Ovary (tissue), 3 donors: ENCODE data around the gene CHAD.

ENCODE experiments used
- EP300 ChIP-seq: sonication (generic); formaldehyde crosslinking; IDR thresholded peaks from one replicate; pipeline ENCODE4 v1.6.1; 2017; ENCODE audit warnings: antibody characterized with exemption
- POLR2A ChIP-seq: fragments of 450-650 bp; IDR thresholded peaks from one replicate; pipeline ENCODE4 v1.6.1; 2017; ENCODE audit warnings: antibody characterized with exemption, mild to moderate bottlenecking, moderate library complexity
- TF ChIP-seq, protein P1 (sequence below), 3 donors: fragments of 450-650 bp in 2 of 3; fragments of 200-600 bp in 1 of 3; IDR thresholded peaks; one replicate each; pipeline versions ENCODE4 v1.5.1 to v1.8.0; 2016 to 2022; ENCODE audit warnings: antibody characterized with exemption in 3 of 3, mild to moderate bottlenecking in 1 of 3
- donor health status: DM: no; HTN: no; CAD: no.

DNA sequence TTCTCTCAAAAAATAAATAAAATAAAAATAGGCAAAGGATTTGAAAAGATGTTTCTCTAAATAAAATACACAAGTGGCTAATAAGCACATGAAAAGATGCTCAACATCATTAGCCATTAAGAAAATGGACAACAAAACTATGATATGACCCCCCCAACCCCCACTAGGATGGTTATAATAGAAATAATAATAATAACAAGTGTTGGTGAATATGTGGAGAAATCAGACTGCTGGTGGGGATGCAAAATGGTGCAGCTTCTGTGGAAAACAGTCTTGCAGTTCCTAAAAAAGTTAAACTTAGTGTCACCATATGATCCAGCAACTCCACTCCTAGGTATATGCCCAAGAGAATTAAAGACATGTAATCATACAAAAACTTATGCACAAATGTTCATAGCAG, 30.6 kb upstream of the CHAD start:
- no peak for TF ChIP-seq EP300
- TF ChIP-seq, protein P1, sequence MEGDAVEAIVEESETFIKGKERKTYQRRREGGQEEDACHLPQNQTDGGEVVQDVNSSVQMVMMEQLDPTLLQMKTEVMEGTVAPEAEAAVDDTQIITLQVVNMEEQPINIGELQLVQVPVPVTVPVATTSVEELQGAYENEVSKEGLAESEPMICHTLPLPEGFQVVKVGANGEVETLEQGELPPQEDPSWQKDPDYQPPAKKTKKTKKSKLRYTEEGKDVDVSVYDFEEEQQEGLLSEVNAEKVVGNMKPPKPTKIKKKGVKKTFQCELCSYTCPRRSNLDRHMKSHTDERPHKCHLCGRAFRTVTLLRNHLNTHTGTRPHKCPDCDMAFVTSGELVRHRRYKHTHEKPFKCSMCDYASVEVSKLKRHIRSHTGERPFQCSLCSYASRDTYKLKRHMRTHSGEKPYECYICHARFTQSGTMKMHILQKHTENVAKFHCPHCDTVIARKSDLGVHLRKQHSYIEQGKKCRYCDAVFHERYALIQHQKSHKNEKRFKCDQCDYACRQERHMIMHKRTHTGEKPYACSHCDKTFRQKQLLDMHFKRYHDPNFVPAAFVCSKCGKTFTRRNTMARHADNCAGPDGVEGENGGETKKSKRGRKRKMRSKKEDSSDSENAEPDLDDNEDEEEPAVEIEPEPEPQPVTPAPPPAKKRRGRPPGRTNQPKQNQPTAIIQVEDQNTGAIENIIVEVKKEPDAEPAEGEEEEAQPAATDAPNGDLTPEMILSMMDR (IDR thresholded peaks at IDR 0.05): no peak
- no peak for TF ChIP-seq POLR2A
